ENCODE measurements around the gene MAB21L1. TPM values are rescaled to one million over a fixed set of nuclear protein-coding genes. Genes with fewer than 3 reads are reported as not detected.

MAB21L1 gene
- total RNA-seq, 1 experiment from 2014 or later = not detected

DNA sequence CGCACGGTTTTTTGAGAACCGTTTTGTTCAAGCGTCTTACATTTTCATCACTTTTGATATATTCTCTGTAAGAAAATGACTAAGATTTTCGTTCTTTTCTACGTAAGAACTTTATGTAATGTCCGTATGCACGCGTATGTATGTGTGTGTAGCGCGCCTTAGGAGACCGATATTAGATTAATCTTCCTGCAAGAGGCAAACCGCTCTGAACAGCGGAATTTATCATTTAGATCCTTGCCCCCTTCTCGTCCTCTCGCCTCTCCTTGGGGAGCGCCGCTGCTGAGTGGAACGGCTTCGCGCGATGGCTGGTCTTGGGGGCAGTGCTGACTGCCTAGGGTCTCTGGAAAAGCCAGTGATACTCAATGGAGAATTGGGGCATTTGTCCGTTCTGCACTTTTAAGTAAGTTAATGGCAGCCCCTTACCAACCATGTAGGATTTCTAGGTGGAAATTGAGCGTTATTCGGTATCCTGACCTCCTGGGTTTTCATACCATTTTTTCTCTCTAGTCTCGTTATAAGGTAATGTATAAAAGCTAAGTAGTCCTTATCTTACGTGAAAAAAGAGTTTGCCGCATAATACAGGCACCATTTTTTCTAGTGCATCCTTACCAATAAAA lies 4.7 kb downstream of the MAB21L1 start:
- Mint-ChIP-seq H3K27me3 (ENCODE audit: low read depth) (peaks cover 86% of the 10 kb centered on the region), H3K4me1 (peaks cover 46 to 57% of the 10 kb centered on the region in 2 experiments), H3K9me3 (no peaks in the 10 kb centered on the region; a peak in 1 of 5 replicates), H3K4me3 (peak overlapping the region; percentile 76 to 85; a peak in 4 of 5 replicates), H3K36me3 (ENCODE audit: insufficient read depth in 1 of 3, low read depth in 3 of 3) (no peaks in the 10 kb centered on the region), H3K27ac (no peak overlapping the region)
- Histone ChIP-seq H3T11ph (ENCODE audit: low read length) (no peak overlapping the region), H2AFZ (ENCODE audit: low read length) (no peak overlapping the region), H4K8ac (replicated peaks; ENCODE audit: insufficient read length, low read depth, low read length) (no peak overlapping the region), H3K9ac (ENCODE audit: extremely low read depth, insufficient read length, low read length) (no peak overlapping the region), H2BK12ac (ENCODE audit: insufficient read length, low read depth, low read length) (no peak overlapping the region), H3K27me3 (ENCODE audit: insufficient read depth, low read length) (peaks cover 44% of the 10 kb centered on the region), H2BK20ac (ENCODE audit: low read depth, low read length, poor library complexity, severe bottlenecking) (no peak overlapping the region), H2AK5ac (ENCODE audit: insufficient read length, low read length) (no peak overlapping the region), H3K79me1 (ENCODE audit: insufficient read depth, low read depth, low read length, poor library complexity, severe bottlenecking) (no peaks in the 10 kb centered on the region), H3K9me3 (ENCODE audit: control insufficient read depth, low read depth, low read length) (no peaks in the 10 kb centered on the region), H3K4ac (ENCODE audit: low read depth, low read length) (no peak overlapping the region), H3K4me2 (ENCODE audit: insufficient read depth, insufficient read length, low read length) (peak overlapping the region; percentile 62), H4K5ac (ENCODE audit: insufficient read length, low read depth, low read length) (no peak overlapping the region), H4K91ac (ENCODE audit: insufficient read length, low read depth, low read length) (no peak overlapping the region), H2BK15ac (ENCODE audit: low read depth, low read length) (no peak overlapping the region), H3K79me2 (ENCODE audit: insufficient read depth, low read length) (no peaks in the 10 kb centered on the region), H3K14ac (ENCODE audit: insufficient read depth, low read length) (no peak overlapping the region), H3K23ac (ENCODE audit: insufficient read length, low read depth, low read length) (no peak overlapping the region), H3K23me2 (ENCODE audit: insufficient read length, low read depth, low read length, poor library complexity, severe bottlenecking) (peaks cover 28% of the 10 kb centered on the region), H2BK120ac (ENCODE audit: low read depth, low read length, poor library complexity, severe bottlenecking) (no peak overlapping the region), H3K27ac (ENCODE audit: insufficient read length, low read depth, low read length) (no peak overlapping the region), H3K18ac (ENCODE audit: insufficient read length, low read depth, low read length) (no peak overlapping the region), H3K56ac (ENCODE audit: insufficient read length, low read depth, low read length) (no peak overlapping the region), H3K4me1 (ENCODE audit: insufficient read depth, low read length) (peaks cover 2% of the 10 kb centered on the region; the same call in 1 of the 2 replicates), H2BK5ac (ENCODE audit: insufficient read length, low read length) (no peak overlapping the region), H4K20me1 (ENCODE audit: control insufficient read depth, insufficient read depth, insufficient read length) (no peaks in the 10 kb centered on the region)
- TF ChIP-seq, protein P1, sequence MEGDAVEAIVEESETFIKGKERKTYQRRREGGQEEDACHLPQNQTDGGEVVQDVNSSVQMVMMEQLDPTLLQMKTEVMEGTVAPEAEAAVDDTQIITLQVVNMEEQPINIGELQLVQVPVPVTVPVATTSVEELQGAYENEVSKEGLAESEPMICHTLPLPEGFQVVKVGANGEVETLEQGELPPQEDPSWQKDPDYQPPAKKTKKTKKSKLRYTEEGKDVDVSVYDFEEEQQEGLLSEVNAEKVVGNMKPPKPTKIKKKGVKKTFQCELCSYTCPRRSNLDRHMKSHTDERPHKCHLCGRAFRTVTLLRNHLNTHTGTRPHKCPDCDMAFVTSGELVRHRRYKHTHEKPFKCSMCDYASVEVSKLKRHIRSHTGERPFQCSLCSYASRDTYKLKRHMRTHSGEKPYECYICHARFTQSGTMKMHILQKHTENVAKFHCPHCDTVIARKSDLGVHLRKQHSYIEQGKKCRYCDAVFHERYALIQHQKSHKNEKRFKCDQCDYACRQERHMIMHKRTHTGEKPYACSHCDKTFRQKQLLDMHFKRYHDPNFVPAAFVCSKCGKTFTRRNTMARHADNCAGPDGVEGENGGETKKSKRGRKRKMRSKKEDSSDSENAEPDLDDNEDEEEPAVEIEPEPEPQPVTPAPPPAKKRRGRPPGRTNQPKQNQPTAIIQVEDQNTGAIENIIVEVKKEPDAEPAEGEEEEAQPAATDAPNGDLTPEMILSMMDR (conservative IDR thresholded peaks at IDR 0.05) = no peak
- DNase-seq = no peak
- no CpG with 5 or more reads among the region's 28 CpGs for WGBS (ENCODE audit: extremely low coverage, insufficient read length, low lambda C conversion rate)

All from H9 (cell line).